WTC11 (cell line): ENCODE data around the gene PHTF1. TPM values are rescaled to one million over a fixed set of nuclear protein-coding genes. Genes with fewer than 3 reads are reported as not detected.

ENCODE experiments used
- ATAC-seq: fragments of 200-7000 bp; cut with Tn5 transposase; 2 replicates; pipeline ENCODE4 v1.10.0; 2021; ENCODE audit warnings: mild to moderate bottlenecking, moderate library complexity
- CTCF ChIA-PET: fragments of 300-600 bp; sonication (Branson Sonifier 250); formaldehyde crosslinking; loops from one replicate; lab custom pipeline; 2021; ENCODE audit warnings: antibody characterized with exemption; lab: Charles Lee
- POLR2A ChIA-PET: fragments of 350-600 bp; sonication (Branson Sonifier 250); formaldehyde crosslinking; loops from one replicate; lab custom pipeline; 2021; ENCODE audit warnings: antibody characterized with exemption; lab: Charles Lee
- DNase-seq: peaks from one replicate; pipeline ENCODE4 v3.0.0; 2021; ENCODE audit warnings: low spot score
- H3K27ac Mint-ChIP-seq: 2 replicates; pipeline ENCODE4 v1.8.0; 2021; ENCODE audit warnings: mixed read lengths
- H3K27me3 Mint-ChIP-seq: 2 replicates; pipeline ENCODE4 v1.8.0; 2021; ENCODE audit warnings: low read depth, mild to moderate bottlenecking, moderate library complexity, mixed read lengths
- H3K36me3 Mint-ChIP-seq: 2 replicates; pipeline ENCODE4 v1.8.0; 2021; ENCODE audit warnings: mixed read lengths
- H3K4me1 Mint-ChIP-seq: 2 replicates; pipeline ENCODE4 v1.8.0; 2022; ENCODE audit warnings: mixed read lengths
- H3K4me3 Mint-ChIP-seq: 2 replicates; pipeline ENCODE4 v1.8.0; 2021; ENCODE audit warnings: mild to moderate bottlenecking, moderate library complexity, mixed read lengths
- H3K9me3 Mint-ChIP-seq: 2 replicates; pipeline ENCODE4 v1.8.0; 2021; ENCODE audit warnings: mixed read lengths
- CTCF ChIP-seq: fragments of 200-600 bp; IDR thresholded peaks from 2 replicates; pipeline ENCODE4 v1.8.0; 2022; ENCODE audit warnings: antibody characterized with exemption
- ELF4 ChIP-seq: sonication (generic); formaldehyde crosslinking; IDR thresholded peaks from 2 replicates; pipeline ENCODE4 v1.8.1; 2022; ENCODE audit warnings: low read depth, mild to moderate bottlenecking, moderate library complexity, missing genetic modification reagents
- ETV6 ChIP-seq: sonication (generic); formaldehyde crosslinking; IDR thresholded peaks from 2 replicates; pipeline ENCODE4 v1.8.1; 2022; ENCODE audit warnings: mild to moderate bottlenecking, missing genetic modification reagents
- FOXJ3 ChIP-seq: sonication (generic); formaldehyde crosslinking; IDR thresholded peaks from 2 replicates; pipeline ENCODE4 v1.9.0; 2021; ENCODE audit warnings: missing genetic modification reagents, mild to moderate bottlenecking, borderline replicate concordance
- GRHL2 ChIP-seq: fragments of 250-450 bp; sonication (Bioruptor Pico); IDR thresholded peaks from 2 replicates; pipeline ENCODE4 v1.8.0; 2022; ENCODE audit warnings: mild to moderate bottlenecking, moderate library complexity; ENCODE audit not compliant: insufficient replicate concordance, severe bottlenecking
- NR1H2 ChIP-seq: sonication (generic); formaldehyde crosslinking; IDR thresholded peaks from 2 replicates; pipeline ENCODE4 v1.9.0; 2021; ENCODE audit warnings: mild to moderate bottlenecking, moderate library complexity, missing genetic modification reagents
- OVOL2 ChIP-seq: fragments of 250-450 bp; sonication (Bioruptor Pico); IDR thresholded peaks from 2 replicates; pipeline ENCODE4 v1.9.0; 2021; ENCODE audit warnings: mild to moderate bottlenecking, borderline replicate concordance
- PRRX2 ChIP-seq: fragments of 250-450 bp; sonication (Bioruptor Pico); IDR thresholded peaks from 2 replicates; pipeline ENCODE4 v1.8.0; 2021; ENCODE audit warnings: mild to moderate bottlenecking
- SP1 ChIP-seq: sonication (generic); formaldehyde crosslinking; conservative IDR thresholded peaks from 2 replicates; pipeline ENCODE4 v1.8.1; 2022; ENCODE audit warnings: missing genetic modification reagents
- USF2 ChIP-seq: sonication (generic); formaldehyde crosslinking; IDR thresholded peaks from 2 replicates; pipeline ENCODE4 v1.8.1; 2023; ENCODE audit warnings: mild to moderate bottlenecking, missing genetic modification reagents, moderate library complexity
- ZBTB21 ChIP-seq: sonication (generic); formaldehyde crosslinking; IDR thresholded peaks from 2 replicates; pipeline ENCODE4 v1.8.1; 2023; ENCODE audit warnings: mild to moderate bottlenecking, missing genetic modification reagents, borderline replicate concordance
- ZNF219 ChIP-seq: sonication (generic); formaldehyde crosslinking; IDR thresholded peaks from 2 replicates; pipeline ENCODE4 v1.8.0; 2023; ENCODE audit warnings: missing genetic modification reagents, mild to moderate bottlenecking, borderline replicate concordance
- ZNF532 ChIP-seq: fragments of 250-450 bp; sonication (Bioruptor Pico); IDR thresholded peaks from 2 replicates; pipeline ENCODE4 v1.9.0; 2021; ENCODE audit warnings: mild to moderate bottlenecking, borderline replicate concordance
- total RNA-seq: library from RNA; stranded (reverse); gene quantifications from 3 replicates; pipeline ENCODE4 v1.2.3, GENCODE V29; 2021
- TF ChIP-seq, protein P1 (sequence below): sonication (generic); formaldehyde crosslinking; IDR thresholded peaks from 2 replicates; pipeline ENCODE4 v1.8.0; 2022; ENCODE audit warnings: missing genetic modification reagents
- TF ChIP-seq, protein P2 (sequence below): sonication (generic); formaldehyde crosslinking; IDR thresholded peaks from 2 replicates; pipeline ENCODE4 v1.8.1; 2023; ENCODE audit warnings: mild to moderate bottlenecking, missing genetic modification reagents, moderate library complexity

The PHTF1 gene
- total RNA-seq, 1 experiment from 2014 or later = 28.7 TPM

DNA sequence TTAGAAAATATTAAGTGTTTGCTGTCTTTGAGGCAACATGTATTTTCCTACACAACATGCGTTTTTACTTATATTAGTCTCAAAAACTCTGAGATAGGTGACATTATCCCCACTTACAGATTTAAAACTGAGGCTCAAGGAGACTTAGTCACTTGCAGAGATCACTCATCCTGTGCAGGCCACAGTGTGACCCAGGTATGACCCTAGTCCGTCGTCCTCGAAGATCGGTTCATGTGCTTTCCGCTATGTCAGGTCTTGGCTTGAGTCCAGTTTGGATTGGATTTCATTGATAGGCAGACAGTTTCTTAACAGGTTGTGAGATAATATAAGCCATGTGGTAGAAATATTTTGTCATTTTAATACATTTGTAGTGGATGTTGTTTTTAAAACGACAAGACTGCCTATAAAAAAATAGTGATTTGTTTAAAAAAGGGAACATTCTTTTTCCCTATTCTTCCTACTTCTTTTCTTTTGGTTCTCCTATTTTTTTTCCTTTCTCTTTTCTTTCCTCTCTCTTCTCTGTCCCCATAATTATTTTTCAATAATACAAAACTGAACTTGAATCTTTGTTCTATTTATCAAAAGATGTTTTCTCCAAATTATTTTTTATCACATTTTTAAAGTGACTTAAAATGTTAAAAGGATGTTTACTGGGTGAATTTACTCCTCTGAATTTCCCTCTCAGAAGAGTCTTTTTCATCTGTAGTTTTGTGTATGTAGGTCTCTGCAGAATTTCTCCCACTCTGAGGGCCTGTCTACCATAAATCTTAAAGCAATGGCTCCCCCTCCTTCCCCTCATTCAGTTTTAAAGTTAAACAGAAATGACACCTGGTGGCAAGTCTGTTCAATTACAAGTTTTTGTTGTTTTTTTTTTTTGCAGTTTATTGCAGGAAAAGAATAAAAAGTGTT, 81.8 kb downstream of the PHTF1 start:
- no peak overlapping the region for H3K4me3 Mint-ChIP-seq
- H3K36me3 Mint-ChIP-seq = no peaks in the 10 kb centered on the region
- CTCF ChIA-PET = interaction anchor here (0.6 to 1.4 kb wide), 9 partner anchors 62 to 963 kb away, joined by 3 to 5 read pairs (median 3); partner anchors contain the start of gene PPM1J
- no peaks in the 10 kb centered on the region for H3K27me3 Mint-ChIP-seq
- no peak for DNase-seq
- POLR2A ChIA-PET = no interaction called here
- peaks cover 13% of the 10 kb centered on the region for H3K4me1 Mint-ChIP-seq
- H3K9me3 Mint-ChIP-seq = no peaks in the 10 kb centered on the region
- no peak overlapping the region for H3K27ac Mint-ChIP-seq
- 0 out of 2 replicates have a peak, but pooled peaks have one; percentile 50 for ATAC-seq
- TF ChIP-seq PRRX2 (CRISPR knock-in tag) (no peak), CTCF (peak; percentile 44; the same call in 1 of the 2 replicates)

- ATAC-seq (no peak), DNase-seq (no peak)
- H3K27me3 Mint-ChIP-seq = no peaks in the 10 kb centered on the region
- no peaks in the 10 kb centered on the region for H3K36me3 Mint-ChIP-seq
- no peak overlapping the region for H3K27ac Mint-ChIP-seq
- POLR2A ChIA-PET = interaction anchor here (0.6 kb wide), 1 partner anchor 8 kb away, joined by 4 read pairs; no protein-coding TSS in a partner anchor
- H3K9me3 Mint-ChIP-seq = no peaks in the 10 kb centered on the region
- no peak overlapping the region for H3K4me3 Mint-ChIP-seq
- TF ChIP-seq OVOL2 (CRISPR knock-in tag) (no peak), NR1H2 (no peak), ZNF219 (CRISPR knock-in tag) (no peak)
- H3K4me1 Mint-ChIP-seq = peaks cover 6% of the 10 kb centered on the region
- CTCF ChIA-PET = interaction anchor here (1.2 kb wide), 1 partner anchor 539 kb away, joined by 3 read pairs; no protein-coding TSS in a partner anchor
Observed at GRCh38 chr1:113676524-113676923, 82.8 kb downstream of the PHTF1 start.

GRCh38 chr1:113675302-113675701, 84.0 kb downstream of the PHTF1 start:
- no peak overlapping the region for H3K4me3 Mint-ChIP-seq
- H3K9me3 Mint-ChIP-seq = no peaks in the 10 kb centered on the region
- ChIA-PET POLR2A (no interaction called here), CTCF (interaction anchor here (1.1 to 1.2 kb wide), 2 partner anchors 456 to 538 kb away, joined by 3 read pairs; no protein-coding TSS in a partner anchor)
- no peak for DNase-seq
- no peaks in the 10 kb centered on the region for H3K27me3 Mint-ChIP-seq
- no peak overlapping the region for H3K27ac Mint-ChIP-seq
- no peaks in the 10 kb centered on the region for H3K4me1 Mint-ChIP-seq
- no peak for ATAC-seq
- no peaks in the 10 kb centered on the region for H3K36me3 Mint-ChIP-seq
- no peak for TF ChIP-seq FOXJ3
- TF ChIP-seq, protein P1, sequence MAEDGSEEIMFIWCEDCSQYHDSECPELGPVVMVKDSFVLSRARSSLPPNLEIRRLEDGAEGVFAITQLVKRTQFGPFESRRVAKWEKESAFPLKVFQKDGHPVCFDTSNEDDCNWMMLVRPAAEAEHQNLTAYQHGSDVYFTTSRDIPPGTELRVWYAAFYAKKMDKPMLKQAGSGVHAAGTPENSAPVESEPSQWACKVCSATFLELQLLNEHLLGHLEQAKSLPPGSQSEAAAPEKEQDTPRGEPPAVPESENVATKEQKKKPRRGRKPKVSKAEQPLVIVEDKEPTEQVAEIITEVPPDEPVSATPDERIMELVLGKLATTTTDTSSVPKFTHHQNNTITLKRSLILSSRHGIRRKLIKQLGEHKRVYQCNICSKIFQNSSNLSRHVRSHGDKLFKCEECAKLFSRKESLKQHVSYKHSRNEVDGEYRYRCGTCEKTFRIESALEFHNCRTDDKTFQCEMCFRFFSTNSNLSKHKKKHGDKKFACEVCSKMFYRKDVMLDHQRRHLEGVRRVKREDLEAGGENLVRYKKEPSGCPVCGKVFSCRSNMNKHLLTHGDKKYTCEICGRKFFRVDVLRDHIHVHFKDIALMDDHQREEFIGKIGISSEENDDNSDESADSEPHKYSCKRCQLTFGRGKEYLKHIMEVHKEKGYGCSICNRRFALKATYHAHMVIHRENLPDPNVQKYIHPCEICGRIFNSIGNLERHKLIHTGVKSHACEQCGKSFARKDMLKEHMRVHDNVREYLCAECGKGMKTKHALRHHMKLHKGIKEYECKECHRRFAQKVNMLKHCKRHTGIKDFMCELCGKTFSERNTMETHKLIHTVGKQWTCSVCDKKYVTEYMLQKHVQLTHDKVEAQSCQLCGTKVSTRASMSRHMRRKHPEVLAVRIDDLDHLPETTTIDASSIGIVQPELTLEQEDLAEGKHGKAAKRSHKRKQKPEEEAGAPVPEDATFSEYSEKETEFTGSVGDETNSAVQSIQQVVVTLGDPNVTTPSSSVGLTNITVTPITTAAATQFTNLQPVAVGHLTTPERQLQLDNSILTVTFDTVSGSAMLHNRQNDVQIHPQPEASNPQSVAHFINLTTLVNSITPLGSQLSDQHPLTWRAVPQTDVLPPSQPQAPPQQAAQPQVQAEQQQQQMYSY (CRISPR knock-in tag) = no peak
- no peak for TF ChIP-seq ETV6
- TF ChIP-seq ZBTB21 (CRISPR knock-in tag) = no peak
- no peak for TF ChIP-seq SP1 (CRISPR knock-in tag)
- TF ChIP-seq, protein P2, sequence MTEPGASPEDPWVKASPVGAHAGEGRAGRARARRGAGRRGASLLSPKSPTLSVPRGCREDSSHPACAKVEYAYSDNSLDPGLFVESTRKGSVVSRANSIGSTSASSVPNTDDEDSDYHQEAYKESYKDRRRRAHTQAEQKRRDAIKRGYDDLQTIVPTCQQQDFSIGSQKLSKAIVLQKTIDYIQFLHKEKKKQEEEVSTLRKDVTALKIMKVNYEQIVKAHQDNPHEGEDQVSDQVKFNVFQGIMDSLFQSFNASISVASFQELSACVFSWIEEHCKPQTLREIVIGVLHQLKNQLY (CRISPR knock-in tag) = no peak
- TF ChIP-seq, all 79 proteins: peak for 0

GRCh38 chr1:113674591-113674990, 84.7 kb downstream of the PHTF1 start:
- ATAC-seq (no peak), DNase-seq (no peak)
- Mint-ChIP-seq H3K4me1 (no peaks in the 10 kb centered on the region), H3K4me3 (no peak overlapping the region), H3K27me3 (no peaks in the 10 kb centered on the region), H3K9me3 (no peaks in the 10 kb centered on the region), H3K27ac (no peak overlapping the region), H3K36me3 (no peaks in the 10 kb centered on the region)
- ChIA-PET POLR2A (no interaction called here), CTCF (no interaction called here)
- TF ChIP-seq GRHL2 (CRISPR knock-in tag) (no peak), ZNF532 (no peak), ELF4 (no peak), SP1 (CRISPR knock-in tag) (no peak), USF2 (CRISPR knock-in tag) (no peak), FOXJ3 (no peak)
